SK-N-SH (cell line): Measurements from ENCODE around the gene YEATS4. TPM values are rescaled to one million over a fixed set of nuclear protein-coding genes. Genes with fewer than 3 reads are reported as not detected.

Experiments used
- CTCF ChIA-PET: fragments of 300-600, 350-600 bp; formaldehyde crosslinking; extraction: SDS; loops from one replicate; lab custom pipeline; 2021; lab: Yijun Ruan, JAX
- POLR2A ChIA-PET: fragments of 350-600 bp; sonication (Branson Sonifier 250); formaldehyde crosslinking; extraction: SDS; loops from one replicate; lab custom pipeline; 2020; ENCODE audit warnings: antibody characterized with exemption, inconsistent platforms; lab: Yijun Ruan, JAX
- DNase-seq: peaks from one replicate; pipeline ENCODE4 v3.0.0; 2012
- H2AFZ ChIP-seq: fragments of 200-600 bp; sonication (generic); 2 replicates; pipeline ENCODE4 v1.8.1; 2016; ENCODE audit warnings: antibody characterized with exemption, mild to moderate bottlenecking, low read depth
- H3F3A ChIP-seq: fragments of 200-600 bp; sonication (generic); replicated peaks from 2 replicates; pipeline ENCODE3; 2016; ENCODE audit warnings: antibody characterized with exemption, mild to moderate bottlenecking; ENCODE audit not compliant: insufficient read depth
- H3K27ac ChIP-seq, 2 experiments: fragments of 200-500 bp in 1 of 2; fragments of 200-600 bp in 1 of 2; sonication (Bioruptor generic) in 1 of 2; sonication (generic), shearing (Covaris generic) in 1 of 2; 2 replicates each; pipeline versions ENCODE4 v1.5.1 to v1.6.1; 2014 to 2016; ENCODE audit warnings: low read depth in 2 of 2, inconsistent platforms in 1 of 2, low read length in 1 of 2, mild to moderate bottlenecking in 1 of 2, mixed read lengths in 1 of 2
- H3K27me3 ChIP-seq: fragments of 200-600 bp; sonication (generic), shearing (Covaris generic); 2 replicates; pipeline ENCODE4 v1.6.1; 2016; ENCODE audit warnings: mixed run types; ENCODE audit not compliant: insufficient read depth
- H3K36me3 ChIP-seq, 2 experiments: fragments of 200-500 bp in 1 of 2; fragments of 200-600 bp in 1 of 2; sonication (Bioruptor generic) in 1 of 2; sonication (generic) in 1 of 2; replicated peaks in 1 of 2; 2 replicates each; pipeline versions ENCODE3 to v1.5.1; 2014 to 2016; ENCODE audit warnings: low read length in 1 of 2, mild to moderate bottlenecking in 1 of 2; ENCODE audit not compliant: insufficient read depth in 2 of 2, control insufficient read depth in 1 of 2
- H3K4me1 ChIP-seq, 2 experiments: fragments of 200-500 bp in 1 of 2; fragments of 200-600 bp in 1 of 2; sonication (Bioruptor generic) in 1 of 2; sonication (generic), shearing (Covaris generic) in 1 of 2; 2 replicates each; pipeline versions ENCODE4 v1.5.1 to v1.6.1; 2014 to 2016; ENCODE audit warnings: low read depth in 1 of 2, low read length in 1 of 2, mixed run types in 1 of 2; ENCODE audit not compliant: insufficient read depth in 2 of 2, control insufficient read depth in 1 of 2
- H3K4me2 ChIP-seq: fragments of 200-600 bp; sonication (generic), shearing (Covaris generic); 2 replicates; pipeline ENCODE4 v1.6.1; 2017; ENCODE audit warnings: mixed run types
- H3K4me3 ChIP-seq, 2 experiments: fragments of 200-500 bp in 1 of 2; fragments of 200-600 bp in 1 of 2; sonication (Bioruptor generic) in 1 of 2; sonication (generic), shearing (Covaris generic) in 1 of 2; 2 replicates each; pipeline versions ENCODE4 v1.5.1 to v1.8.1; 2014 to 2016; ENCODE audit warnings: low read depth in 2 of 2, inconsistent platforms in 1 of 2, low read length in 1 of 2, mild to moderate bottlenecking in 1 of 2, mixed read lengths in 1 of 2, moderate library complexity in 1 of 2
- H3K79me2 ChIP-seq: fragments of 200-600 bp; sonication (generic); 2 replicates; pipeline ENCODE4 v1.8.1; 2017; ENCODE audit warnings: mild to moderate bottlenecking; ENCODE audit not compliant: insufficient read depth
- H3K9ac ChIP-seq: fragments of 200-600 bp; sonication (generic); 2 replicates; pipeline ENCODE4 v1.6.1; 2017; ENCODE audit warnings: mixed run types
- H3K9me2 ChIP-seq: fragments of 200-600 bp; sonication (generic); 2 replicates; pipeline ENCODE4 v1.6.1; 2017; ENCODE audit warnings: mixed run types
- H3K9me3 ChIP-seq: fragments of 200-600 bp; sonication (generic); 2 replicates; pipeline ENCODE4 v1.6.1; 2017; ENCODE audit warnings: mixed run types, mild to moderate bottlenecking, moderate library complexity
- H4K20me1 ChIP-seq: fragments of 200-600 bp; sonication (generic); 2 replicates; pipeline ENCODE4 v1.6.1; 2017; ENCODE audit warnings: mild to moderate bottlenecking, mixed run types; ENCODE audit not compliant: insufficient read depth
- CHD2 ChIP-seq: fragments of 150-350 bp; IDR thresholded peaks from 2 replicates; pipeline ENCODE4 v1.6.1; 2018; ENCODE audit warnings: low read length; ENCODE audit not compliant: partially characterized antibody
- CTCF ChIP-seq: fragments of 200-600 bp; sonication (generic); IDR thresholded peaks from 2 replicates; pipeline ENCODE4 v1.6.1; 2017; ENCODE audit warnings: antibody characterized with exemption, mild to moderate bottlenecking, moderate library complexity
- ELF1 ChIP-seq: IDR thresholded peaks from 2 replicates; pipeline ENCODE4 v1.4.0; 2012
- MXI1 ChIP-seq: IDR thresholded peaks from 2 replicates; pipeline ENCODE4 v1.6.1; 2012; ENCODE audit warnings: mild to moderate bottlenecking, low read depth, low read length, improper control_type of control experiment
- POLR2AphosphoS5 ChIP-seq: IDR thresholded peaks from 2 replicates; pipeline ENCODE4 v1.6.1; 2012; ENCODE audit warnings: low read depth, low read length
- RAD21 ChIP-seq: IDR thresholded peaks from 2 replicates; pipeline ENCODE4 v1.6.1; 2012; ENCODE audit warnings: mild to moderate bottlenecking, low read length
- REST ChIP-seq: IDR thresholded peaks from 2 replicates; pipeline ENCODE4 v1.6.1; 2012; ENCODE audit warnings: mild to moderate bottlenecking, low read depth, low read length, moderate library complexity
- RFX5 ChIP-seq: IDR thresholded peaks from 2 replicates; pipeline ENCODE4 v1.6.1; 2012; ENCODE audit warnings: mild to moderate bottlenecking, improper control_type of control experiment, low read length
- RXRA ChIP-seq: IDR thresholded peaks from 2 replicates; pipeline ENCODE4 v1.4.0; 2012; ENCODE audit warnings: low read depth, mild to moderate bottlenecking, borderline replicate concordance
- TAF1 ChIP-seq: IDR thresholded peaks from 2 replicates; pipeline ENCODE4 v1.6.1; 2012; ENCODE audit warnings: low read depth, mild to moderate bottlenecking, low read length, moderate library complexity, borderline replicate concordance
- TEAD4 ChIP-seq: IDR thresholded peaks from 2 replicates; pipeline ENCODE4 v1.4.0; 2012; ENCODE audit warnings: mild to moderate bottlenecking, borderline replicate concordance; ENCODE audit not compliant: insufficient read depth
- USF1 ChIP-seq: IDR thresholded peaks from 2 replicates; pipeline ENCODE4 v1.4.0; 2012; ENCODE audit warnings: low read depth, borderline replicate concordance
- WGBS: methylation state at CpG from one replicate; pipeline ENCODE4 v1.1.6; 2017; ENCODE audit warnings: low lambda C conversion rate; 5-methylcytosine and 5-hydroxymethylcytosine counted together
- polyA plus RNA-seq, 3 experiments: library from polyadenylated mRNA; depleted of rRNA; stranded (reverse); fragments of >200 nt; gene quantifications; 2 replicates each; pipeline ENCODE4 v1.2.3, GENCODE V29; 2012
- TF ChIP-seq, protein P1 (sequence below): fragments of 150-350 bp; IDR thresholded peaks from 2 replicates; pipeline ENCODE4 v1.6.1; 2017; ENCODE audit warnings: antibody characterized with exemption, low read length, low read depth, borderline replicate concordance

The YEATS4 gene
- polyA plus RNA-seq, 1 of the 3 experiments (the other 2 are of a cell fraction): 11.4 TPM

GRCh38 chr12:69338120-69338859, 21.3 kb upstream of the YEATS4 start:
- no peaks in the 10 kb centered on the region for H4K20me1 ChIP-seq
- no peaks in the 10 kb centered on the region for H3K4me1 ChIP-seq
- no peak for TF ChIP-seq MXI1
- no peak for TF ChIP-seq USF1
- no peak for TF ChIP-seq POLR2AphosphoS5
- TF ChIP-seq, protein P1, sequence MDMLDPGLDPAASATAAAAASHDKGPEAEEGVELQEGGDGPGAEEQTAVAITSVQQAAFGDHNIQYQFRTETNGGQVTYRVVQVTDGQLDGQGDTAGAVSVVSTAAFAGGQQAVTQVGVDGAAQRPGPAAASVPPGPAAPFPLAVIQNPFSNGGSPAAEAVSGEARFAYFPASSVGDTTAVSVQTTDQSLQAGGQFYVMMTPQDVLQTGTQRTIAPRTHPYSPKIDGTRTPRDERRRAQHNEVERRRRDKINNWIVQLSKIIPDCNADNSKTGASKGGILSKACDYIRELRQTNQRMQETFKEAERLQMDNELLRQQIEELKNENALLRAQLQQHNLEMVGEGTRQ: no peak
- no peak for TF ChIP-seq RXRA
- TF ChIP-seq TAF1: no peak
- TF ChIP-seq CTCF: no peak
- TF ChIP-seq RAD21: no peak
- TF ChIP-seq TEAD4: no peak
- no peak for TF ChIP-seq ELF1
- no peak for TF ChIP-seq CHD2
- TF ChIP-seq REST: no peak
- TF ChIP-seq RFX5: no peak
- no peaks in the 10 kb centered on the region for H3K9me3 ChIP-seq
- H3K79me2 ChIP-seq: no peaks in the 10 kb centered on the region
- H3K36me3 ChIP-seq: no peaks in the 10 kb centered on the region
- CTCF ChIA-PET: interaction anchor here (1.0 to 1.4 kb wide), 3 partner anchors 19 to 106 kb away, joined by 3 read pairs; no protein-coding TSS in a partner anchor
- no peak for DNase-seq
- no peak overlapping the region for H3K27ac ChIP-seq
- H3K27me3 ChIP-seq: no peaks in the 10 kb centered on the region; the same call in 1 of the 2 replicates
- H3F3A ChIP-seq: no peaks in the 10 kb centered on the region
- POLR2A ChIA-PET: no interaction called here
- no peak overlapping the region for H2AFZ ChIP-seq
- H3K9ac ChIP-seq: no peak overlapping the region
- 69% methylated on average over 3 of the region's 3 CpGs for WGBS
- H3K4me2 ChIP-seq: no peak overlapping the region
- H3K9me2 ChIP-seq: no peaks in the 10 kb centered on the region
- H3K4me3 ChIP-seq: no peak overlapping the region
